Islet of Langerhans (tissue), 1 donor: ENCODE results near the gene HERPUD2.

ENCODE experiments used
- FAIRE-seq: peaks from one replicate; lab custom pipeline; 2011; peaks lifted over from hg19 to GRCh38; lab: Jason Lieb, UNC

Gene HERPUD2

GRCh38 chr7:35694784-35695472, at the start of gene HERPUD2:
HERPUD2 (minus strand) TSS chr7:35695135; CDS start chr7:35694330, 805 bp downstream.
- FAIRE-seq = no peak

GRCh38 chr7:35738889-35739288, 44.0 kb upstream of the HERPUD2 start:
- no peak for FAIRE-seq

- FAIRE-seq = no peak
These were observed 41.8 kb upstream of the HERPUD2 start for GRCh38 chr7:35736725-35737124.

GRCh38 chr7:35735396-35735795, 40.5 kb upstream of the HERPUD2 start:
- FAIRE-seq = no peak

- FAIRE-seq = no peak
These were observed 39.1 kb upstream of the HERPUD2 start for GRCh38 chr7:35734001-35734483.

- FAIRE-seq = no peak
These were observed 36.4 kb upstream of the HERPUD2 start for GRCh38 chr7:35731349-35731748.

- no peak for FAIRE-seq
These were observed 34.3 kb upstream of the HERPUD2 start for GRCh38 chr7:35729061-35729783.

- no peak for FAIRE-seq
These were observed 33.6 kb upstream of the HERPUD2 start for GRCh38 chr7:35728412-35729060.

- no peak for FAIRE-seq
These were observed 32.6 kb upstream of the HERPUD2 start for GRCh38 chr7:35727571-35727970.

- FAIRE-seq = no peak
These were observed 31.7 kb upstream of the HERPUD2 start for GRCh38 chr7:35726654-35727053.

- FAIRE-seq = no peak
These were observed 30.3 kb upstream of the HERPUD2 start for GRCh38 chr7:35725280-35725680.

GRCh38 chr7:35723011-35723410, 28.1 kb upstream of the HERPUD2 start:
- no peak for FAIRE-seq

- FAIRE-seq = no peak
These were observed 27.3 kb upstream of the HERPUD2 start for GRCh38 chr7:35722054-35722849.

GRCh38 chr7:35721288-35721687, 26.4 kb upstream of the HERPUD2 start:
- no peak for FAIRE-seq

GRCh38 chr7:35720849-35721248, 25.9 kb upstream of the HERPUD2 start:
- FAIRE-seq = no peak

- no peak for FAIRE-seq
These were observed 25.1 kb upstream of the HERPUD2 start for GRCh38 chr7:35720032-35720431.

GRCh38 chr7:35718047-35718446, 23.1 kb upstream of the HERPUD2 start:
- no peak for FAIRE-seq

- no peak for FAIRE-seq
These were observed 22.6 kb upstream of the HERPUD2 start for GRCh38 chr7:35717516-35717915.

- FAIRE-seq = no peak
These were observed 22.1 kb upstream of the HERPUD2 start for GRCh38 chr7:35717013-35717412.

- FAIRE-seq = no peak
These were observed 21.3 kb upstream of the HERPUD2 start for GRCh38 chr7:35716038-35716803.

- FAIRE-seq = no peak
These were observed 19.9 kb upstream of the HERPUD2 start for GRCh38 chr7:35714862-35715261.

GRCh38 chr7:35714407-35714806, 19.5 kb upstream of the HERPUD2 start:
- FAIRE-seq = no peak
